SH-SY5Y (cell line): ENCODE results near the gene ALG5.

Source experiments
- GATA2 ChIP-seq: IDR thresholded peaks from 2 replicates; pipeline ENCODE4 v1.6.1; 2011; ENCODE audit warnings: mild to moderate bottlenecking, low read depth, low read length
- GATA3 ChIP-seq: IDR thresholded peaks from 2 replicates; pipeline ENCODE4 v1.6.1; 2011; ENCODE audit warnings: low read depth, mild to moderate bottlenecking, low read length, moderate library complexity

DNA sequence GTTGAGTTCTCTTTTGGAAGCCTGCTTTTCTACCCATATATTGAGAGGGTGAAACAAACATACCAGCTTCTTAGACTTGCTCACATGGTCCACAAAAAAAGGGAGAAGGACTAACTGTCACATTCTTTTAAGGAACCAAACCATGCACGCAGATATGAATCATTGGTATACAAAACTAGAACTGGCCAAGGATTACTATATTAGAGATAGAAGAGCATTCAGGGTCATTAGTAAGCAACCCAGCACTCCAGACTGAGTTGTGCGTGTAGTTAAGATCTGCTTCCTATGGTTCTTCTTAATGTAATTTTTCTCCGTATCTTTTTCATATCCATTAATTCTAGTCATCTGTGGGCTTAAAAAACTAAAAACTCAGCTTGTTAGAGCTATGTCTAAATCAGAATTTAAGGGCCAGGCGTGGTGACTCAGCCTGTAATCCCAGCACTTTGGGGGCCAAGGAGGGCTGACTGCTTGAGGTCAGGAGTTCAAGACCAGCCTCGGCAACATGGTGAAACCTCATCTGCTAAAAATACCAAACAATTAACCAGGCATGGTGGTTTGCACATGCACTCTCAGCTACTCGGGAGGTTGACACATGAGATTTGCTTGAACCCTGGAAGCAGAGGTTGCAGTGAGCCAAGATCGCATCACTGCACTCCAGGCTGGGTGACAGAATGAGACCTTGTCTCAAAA is 19.6 kb downstream of the ALG5 start:
- TF ChIP-seq GATA2 (no peak), GATA3 (no peak)
